A549 (cell line): ENCODE results near the gene OCIAD1. TPM values are rescaled to one million over a fixed set of nuclear protein-coding genes. Genes with fewer than 3 reads are reported as not detected.

ENCODE experiments used
- ATAC-seq, 2 experiments: fragments of 200-7000 bp in 1 of 2; fragments of >200 bp in 1 of 2; cut with Nextera tagmentation in 1 of 2; cut with Tn5 transposase in 1 of 2; 3 replicates each; pipeline versions ENCODE4 v1.8.0 to v1.9.1; 2018 to 2020; ENCODE audit warnings: mild to moderate bottlenecking in 1 of 2, moderate library complexity in 1 of 2
- CTCF ChIA-PET: fragments of 300-600 bp; sonication (Branson Sonifier 250); formaldehyde crosslinking; extraction: SDS; loops from one replicate; lab custom pipeline; 2021; ENCODE audit warnings: antibody characterized with exemption, inconsistent platforms; lab: Yijun Ruan, JAX
- POLR2A ChIA-PET: fragments of 350-600 bp; formaldehyde crosslinking; extraction: SDS; loops from one replicate; lab custom pipeline; 2021; ENCODE audit warnings: antibody characterized with exemption, inconsistent platforms; lab: Yijun Ruan, JAX
- DNase-seq, 2 experiments: peaks; one replicate each; pipeline versions ENCODE4 v3.0.0 to v3.0.0-alpha.2; 2011 to 2016; ENCODE audit warnings: low read depth in 1 of 2, low spot score in 1 of 2
- FAIRE-seq: peaks from 2 replicates; lab custom pipeline; 2011; peaks lifted over from hg19 to GRCh38; lab: Jason Lieb, UNC
- H3K27ac ChIP-seq, 2 experiments: fragments of >200 bp; sonication (Bioruptor Twin); formaldehyde crosslinking; 3 replicates each; pipeline ENCODE4 v1.5.1; 2016 to 2017
- H3K4me1 ChIP-seq: fragments of >200 bp; sonication (Bioruptor Twin); formaldehyde crosslinking; 3 replicates; pipeline ENCODE4 v1.6.1; 2016
- H3K4me2 ChIP-seq: fragments of >200 bp; sonication (Bioruptor Twin); formaldehyde crosslinking; 3 replicates; pipeline ENCODE4 v1.6.1; 2016
- H3K4me3 ChIP-seq: fragments of >200 bp; sonication (Bioruptor Twin); formaldehyde crosslinking; 3 replicates; pipeline ENCODE4 v1.5.1; 2016
- H3K9me3 ChIP-seq: fragments of >200 bp; sonication (Bioruptor Twin); formaldehyde crosslinking; 3 replicates; pipeline ENCODE4 v1.6.1; 2016
- BHLHE40 ChIP-seq: IDR thresholded peaks from 2 replicates; pipeline ENCODE4 v1.6.1; 2012; ENCODE audit warnings: low read depth, low read length, inconsistent platforms
- CBX2 ChIP-seq: fragments of 200-600 bp; sonication (generic); IDR thresholded peaks from 2 replicates; pipeline ENCODE4 v1.6.1; 2016; ENCODE audit warnings: low read depth, mild to moderate bottlenecking, borderline replicate concordance
- CBX8 ChIP-seq: fragments of 200-600 bp; sonication (generic); IDR thresholded peaks from 2 replicates; pipeline ENCODE4 v1.6.1; 2016
- EHF ChIP-seq: fragments of 250-450 bp; sonication (Bioruptor Pico); IDR thresholded peaks from 2 replicates; pipeline ENCODE4 v1.5.0; 2020; ENCODE audit warnings: mild to moderate bottlenecking
- EP300 ChIP-seq, 2 experiments: fragments of >200 bp; sonication (Bioruptor Twin); formaldehyde crosslinking; IDR thresholded peaks; 2 replicates in 1 of 2; 3 replicates in 1 of 2; pipeline ENCODE4 v1.6.1; 2016 to 2017
- HOXA7 ChIP-seq: fragments of 250-450 bp; sonication (Bioruptor Pico); IDR thresholded peaks from 2 replicates; pipeline ENCODE4 v1.5.0; 2020; ENCODE audit warnings: mild to moderate bottlenecking, moderate library complexity
- HOXB5 ChIP-seq: fragments of 250-450 bp; sonication (Bioruptor Pico); IDR thresholded peaks from 2 replicates; pipeline ENCODE4 v1.5.0; 2020; ENCODE audit warnings: mild to moderate bottlenecking, moderate library complexity
- KDM1A ChIP-seq: fragments of 200-600 bp; sonication (generic); IDR thresholded peaks from 2 replicates; pipeline ENCODE4 v1.6.1; 2016; ENCODE audit warnings: low read depth, mild to moderate bottlenecking
- KDM5A ChIP-seq: fragments of 200-600 bp; sonication (generic); IDR thresholded peaks from 2 replicates; pipeline ENCODE4 v1.6.1; 2016; ENCODE audit warnings: antibody characterized with exemption, mild to moderate bottlenecking
- MAFK ChIP-seq: fragments of 450-650 bp; IDR thresholded peaks from 2 replicates; pipeline ENCODE4 v1.6.1; 2014; ENCODE audit not compliant: partially characterized antibody
- MYC ChIP-seq: IDR thresholded peaks from 2 replicates; pipeline ENCODE4 v1.6.1; 2012; ENCODE audit warnings: mild to moderate bottlenecking, inconsistent platforms, low read length, improper control_type of control experiment, borderline replicate concordance
- NFE2L2 ChIP-seq: fragments of 150-350 bp; conservative IDR thresholded peaks from 2 replicates; pipeline ENCODE4 v1.6.1; 2014; ENCODE audit warnings: low read length
- NR3C1 ChIP-seq: fragments of >200 bp; sonication (Bioruptor Twin); formaldehyde crosslinking; IDR thresholded peaks from 3 replicates; pipeline ENCODE4 v1.6.1; 2017
- PHF8 ChIP-seq: fragments of 200-600 bp; sonication (generic); IDR thresholded peaks from 2 replicates; pipeline ENCODE4 v1.6.1; 2016; ENCODE audit warnings: low read depth, mild to moderate bottlenecking, antibody characterized with exemption, moderate library complexity, borderline replicate concordance
- POLR2A ChIP-seq: IDR thresholded peaks from 2 replicates; pipeline ENCODE4 v1.6.1; 2012; ENCODE audit warnings: mild to moderate bottlenecking, low read length
- RARB ChIP-seq: fragments of 250-450 bp; sonication (Bioruptor Pico); IDR thresholded peaks from 2 replicates; pipeline ENCODE4 v1.8.0; 2021; ENCODE audit warnings: mild to moderate bottlenecking, moderate library complexity
- WGBS: methylation state at CpG from one replicate; pipeline ENCODE4 v1.1.6; 2017; ENCODE audit errors: missing lambda C conversion rate; 5-methylcytosine and 5-hydroxymethylcytosine counted together
- polyA plus RNA-seq, 4 experiments: library from polyadenylated mRNA; depleted of rRNA in 3 of 4; stranded (reverse); fragments of >200 nt; fragmentation: RNase III in 1 of 4; extraction: RNeasy Plus Mini Kit Qiagen cat#74134 plus additional on column Dnase treatment in 1 of 4; gene quantifications; 2 replicates in 3 of 4; 3 replicates in 1 of 4; pipeline ENCODE4 v1.2.3, GENCODE V29; 2011 to 2017
- TF ChIP-seq, protein P1 (sequence below): IDR thresholded peaks from 2 replicates; pipeline ENCODE4 v1.6.1; 2012; ENCODE audit warnings: low read depth, borderline replicate concordance
- TF ChIP-seq, protein P2 (sequence below): fragments of >200 bp; sonication (Bioruptor Twin); formaldehyde crosslinking; IDR thresholded peaks from 2 replicates; pipeline ENCODE4 v1.6.1; 2016
- TF ChIP-seq, protein P3 (sequence below): fragments of >200 bp; sonication (Bioruptor Twin); formaldehyde crosslinking; IDR thresholded peaks from 3 replicates; pipeline ENCODE4 v1.5.1; 2016
- TF ChIP-seq, protein P4 (sequence below): fragments of 450-650 bp; IDR thresholded peaks from 2 replicates; pipeline ENCODE4 v1.6.1; 2014; ENCODE audit warnings: antibody characterized with exemption
- TF ChIP-seq, protein P5 (sequence below): fragments of 200-600 bp; sonication (generic); IDR thresholded peaks from 2 replicates; pipeline ENCODE4 v1.6.1; 2016; ENCODE audit warnings: antibody characterized with exemption, mild to moderate bottlenecking, moderate library complexity
- TF ChIP-seq, protein P6 (sequence below): fragments of 150-350 bp; IDR thresholded peaks from 2 replicates; pipeline ENCODE4 v1.6.1; 2014; ENCODE audit warnings: low read depth, mild to moderate bottlenecking, low read length
- TF ChIP-seq, protein P7 (sequence below): fragments of 250-450 bp; sonication (Bioruptor Pico); IDR thresholded peaks from 2 replicates; pipeline ENCODE4 v1.5.0; 2021; ENCODE audit warnings: mild to moderate bottlenecking, moderate library complexity, borderline replicate concordance

The OCIAD1 gene
- polyA plus RNA-seq, 2 of the 4 experiments (the other 2 are of a cell fraction): 156 to 210 TPM

DNA sequence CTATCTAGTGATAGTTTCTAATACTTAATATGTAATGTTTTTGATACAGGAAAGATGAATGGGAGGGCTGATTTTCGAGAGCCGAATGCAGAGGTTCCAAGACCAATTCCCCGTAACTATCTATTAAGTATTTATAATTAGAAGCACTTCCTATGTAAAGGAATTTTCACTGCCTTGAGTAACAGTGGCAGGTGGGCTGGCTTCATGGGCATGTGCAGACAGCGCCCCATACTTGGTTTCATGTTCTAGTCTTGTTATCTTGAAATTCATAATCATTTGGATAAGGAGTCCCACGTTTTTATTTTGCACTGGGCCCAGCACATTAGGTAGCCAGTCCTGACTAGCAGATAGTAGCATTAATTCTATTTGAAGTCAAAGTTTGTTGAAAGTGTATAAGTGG is 1.7 kb downstream of the OCIAD1 start:
- DNase-seq (no peak), ATAC-seq (no peak)
- Histone ChIP-seq H3K4me3 (peak overlapping the region; percentile 78; the same call in 2 of the 3 replicates), H3K4me1 (peaks cover 11% of the 10 kb centered on the region; the same call in 2 of the 3 replicates)
- CTCF ChIA-PET: no interaction called here
- no peak for TF ChIP-seq CBX2
- TF ChIP-seq, protein P1, sequence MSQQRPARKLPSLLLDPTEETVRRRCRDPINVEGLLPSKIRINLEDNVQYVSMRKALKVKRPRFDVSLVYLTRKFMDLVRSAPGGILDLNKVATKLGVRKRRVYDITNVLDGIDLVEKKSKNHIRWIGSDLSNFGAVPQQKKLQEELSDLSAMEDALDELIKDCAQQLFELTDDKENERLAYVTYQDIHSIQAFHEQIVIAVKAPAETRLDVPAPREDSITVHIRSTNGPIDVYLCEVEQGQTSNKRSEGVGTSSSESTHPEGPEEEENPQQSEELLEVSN: no peak
- TF ChIP-seq, protein P2, sequence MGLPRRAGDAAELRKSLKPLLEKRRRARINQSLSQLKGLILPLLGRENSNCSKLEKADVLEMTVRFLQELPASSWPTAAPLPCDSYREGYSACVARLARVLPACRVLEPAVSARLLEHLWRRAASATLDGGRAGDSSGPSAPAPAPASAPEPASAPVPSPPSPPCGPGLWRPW: no peak
- TF ChIP-seq, protein P3, sequence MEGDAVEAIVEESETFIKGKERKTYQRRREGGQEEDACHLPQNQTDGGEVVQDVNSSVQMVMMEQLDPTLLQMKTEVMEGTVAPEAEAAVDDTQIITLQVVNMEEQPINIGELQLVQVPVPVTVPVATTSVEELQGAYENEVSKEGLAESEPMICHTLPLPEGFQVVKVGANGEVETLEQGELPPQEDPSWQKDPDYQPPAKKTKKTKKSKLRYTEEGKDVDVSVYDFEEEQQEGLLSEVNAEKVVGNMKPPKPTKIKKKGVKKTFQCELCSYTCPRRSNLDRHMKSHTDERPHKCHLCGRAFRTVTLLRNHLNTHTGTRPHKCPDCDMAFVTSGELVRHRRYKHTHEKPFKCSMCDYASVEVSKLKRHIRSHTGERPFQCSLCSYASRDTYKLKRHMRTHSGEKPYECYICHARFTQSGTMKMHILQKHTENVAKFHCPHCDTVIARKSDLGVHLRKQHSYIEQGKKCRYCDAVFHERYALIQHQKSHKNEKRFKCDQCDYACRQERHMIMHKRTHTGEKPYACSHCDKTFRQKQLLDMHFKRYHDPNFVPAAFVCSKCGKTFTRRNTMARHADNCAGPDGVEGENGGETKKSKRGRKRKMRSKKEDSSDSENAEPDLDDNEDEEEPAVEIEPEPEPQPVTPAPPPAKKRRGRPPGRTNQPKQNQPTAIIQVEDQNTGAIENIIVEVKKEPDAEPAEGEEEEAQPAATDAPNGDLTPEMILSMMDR: no peak
- TF ChIP-seq EHF (CRISPR knock-in tag): no peak
- TF ChIP-seq, protein P4, sequence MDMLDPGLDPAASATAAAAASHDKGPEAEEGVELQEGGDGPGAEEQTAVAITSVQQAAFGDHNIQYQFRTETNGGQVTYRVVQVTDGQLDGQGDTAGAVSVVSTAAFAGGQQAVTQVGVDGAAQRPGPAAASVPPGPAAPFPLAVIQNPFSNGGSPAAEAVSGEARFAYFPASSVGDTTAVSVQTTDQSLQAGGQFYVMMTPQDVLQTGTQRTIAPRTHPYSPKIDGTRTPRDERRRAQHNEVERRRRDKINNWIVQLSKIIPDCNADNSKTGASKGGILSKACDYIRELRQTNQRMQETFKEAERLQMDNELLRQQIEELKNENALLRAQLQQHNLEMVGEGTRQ: no peak
- TF ChIP-seq, protein P5, sequence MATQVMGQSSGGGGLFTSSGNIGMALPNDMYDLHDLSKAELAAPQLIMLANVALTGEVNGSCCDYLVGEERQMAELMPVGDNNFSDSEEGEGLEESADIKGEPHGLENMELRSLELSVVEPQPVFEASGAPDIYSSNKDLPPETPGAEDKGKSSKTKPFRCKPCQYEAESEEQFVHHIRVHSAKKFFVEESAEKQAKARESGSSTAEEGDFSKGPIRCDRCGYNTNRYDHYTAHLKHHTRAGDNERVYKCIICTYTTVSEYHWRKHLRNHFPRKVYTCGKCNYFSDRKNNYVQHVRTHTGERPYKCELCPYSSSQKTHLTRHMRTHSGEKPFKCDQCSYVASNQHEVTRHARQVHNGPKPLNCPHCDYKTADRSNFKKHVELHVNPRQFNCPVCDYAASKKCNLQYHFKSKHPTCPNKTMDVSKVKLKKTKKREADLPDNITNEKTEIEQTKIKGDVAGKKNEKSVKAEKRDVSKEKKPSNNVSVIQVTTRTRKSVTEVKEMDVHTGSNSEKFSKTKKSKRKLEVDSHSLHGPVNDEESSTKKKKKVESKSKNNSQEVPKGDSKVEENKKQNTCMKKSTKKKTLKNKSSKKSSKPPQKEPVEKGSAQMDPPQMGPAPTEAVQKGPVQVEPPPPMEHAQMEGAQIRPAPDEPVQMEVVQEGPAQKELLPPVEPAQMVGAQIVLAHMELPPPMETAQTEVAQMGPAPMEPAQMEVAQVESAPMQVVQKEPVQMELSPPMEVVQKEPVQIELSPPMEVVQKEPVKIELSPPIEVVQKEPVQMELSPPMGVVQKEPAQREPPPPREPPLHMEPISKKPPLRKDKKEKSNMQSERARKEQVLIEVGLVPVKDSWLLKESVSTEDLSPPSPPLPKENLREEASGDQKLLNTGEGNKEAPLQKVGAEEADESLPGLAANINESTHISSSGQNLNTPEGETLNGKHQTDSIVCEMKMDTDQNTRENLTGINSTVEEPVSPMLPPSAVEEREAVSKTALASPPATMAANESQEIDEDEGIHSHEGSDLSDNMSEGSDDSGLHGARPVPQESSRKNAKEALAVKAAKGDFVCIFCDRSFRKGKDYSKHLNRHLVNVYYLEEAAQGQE: no peak
- TF ChIP-seq, all 56 proteins: peak for 0
- peak overlapping the region; percentile 67 for H3K4me2 ChIP-seq
- 0 out of 6 replicates have a peak overlapping the region, but pooled peaks of 1 of the 2 experiments have one; percentile 29 for H3K27ac ChIP-seq
- POLR2A ChIA-PET: no interaction called here
- no peaks in the 10 kb centered on the region for H3K9me3 ChIP-seq
- FAIRE-seq: no peak
- 89% methylated on average over 5 of the region's 5 CpGs for whole genome bisulfite sequencing

DNA sequence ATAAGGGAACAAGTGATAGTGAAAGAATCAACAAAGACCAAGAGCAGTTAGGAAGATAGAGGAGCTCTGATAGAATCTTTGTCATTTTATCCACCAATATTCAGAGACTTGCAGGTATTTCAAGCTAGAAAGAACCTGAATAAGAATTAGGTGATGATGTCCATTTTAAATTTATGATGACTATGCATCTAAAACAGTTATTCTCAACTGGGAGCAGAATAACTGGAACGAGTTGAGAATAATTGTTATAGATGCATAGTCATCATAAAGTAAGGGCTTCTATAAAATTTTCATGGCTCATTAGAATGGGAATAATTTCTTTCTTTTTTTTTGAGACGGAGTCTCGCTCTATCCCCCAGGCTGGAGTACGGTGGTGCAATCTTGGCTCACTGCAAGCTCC is 5.8 kb downstream of the OCIAD1 start:
- ChIA-PET CTCF (interaction anchor here (0.8 to 1.2 kb wide), 2 partner anchors 235 to 258 kb away, joined by 3 read pairs; no protein-coding TSS in a partner anchor), POLR2A (no interaction called here)
- TF ChIP-seq NFE2L2 (no peak), MAFK (peak; percentile 76)
- Histone ChIP-seq H3K4me3 (no peak overlapping the region), H3K9me3 (no peaks in the 10 kb centered on the region), H3K27ac (no peak overlapping the region), H3K4me2 (no peak overlapping the region), H3K4me1 (peaks cover 8% of the 10 kb centered on the region; the same call in 2 of the 3 replicates)
- DNase-seq (no peak), ATAC-seq (no peak), FAIRE-seq (no peak)
- 94% methylated on average over 4 of the region's 4 CpGs for whole genome bisulfite sequencing

DNA sequence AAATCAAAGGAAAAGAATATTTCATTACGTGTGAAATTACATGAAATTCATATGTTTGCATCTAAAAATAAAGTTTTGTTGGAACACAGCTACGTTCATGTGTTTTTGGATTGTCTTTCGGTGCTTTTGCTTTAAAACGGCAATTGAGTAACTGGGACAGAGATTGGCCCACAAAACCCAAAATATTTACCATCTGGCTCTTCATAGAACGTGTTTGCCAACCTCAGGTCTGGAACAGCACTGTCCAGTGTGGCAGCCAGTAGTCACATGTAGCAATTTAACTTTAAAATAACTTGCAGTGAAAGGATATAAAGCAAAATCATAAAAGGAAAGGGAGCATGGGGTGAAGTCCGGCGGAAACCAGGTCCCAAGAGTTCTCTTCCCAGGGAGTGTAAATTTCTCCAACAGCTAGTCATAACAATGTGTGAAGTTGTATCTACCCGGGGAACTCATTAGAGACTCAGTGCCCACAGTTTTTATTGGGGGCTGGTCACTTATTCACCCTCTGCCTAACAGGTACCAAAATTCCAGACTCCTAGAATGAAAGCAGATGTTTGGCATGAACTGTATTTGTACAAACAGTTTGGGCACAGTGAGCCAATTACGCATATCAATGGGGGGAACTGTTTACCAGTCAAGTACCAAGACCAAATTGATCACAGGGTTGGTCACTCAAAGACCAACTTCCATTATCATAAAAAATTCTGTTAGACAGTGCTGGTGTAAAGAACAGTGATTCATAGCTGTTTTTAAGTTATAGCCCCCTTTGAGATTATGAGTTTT is 10.3 kb downstream of the OCIAD1 start:
- WGBS: 96% methylated on average over 9 of the region's 9 CpGs
- no peak overlapping the region for H3K4me2 ChIP-seq
- no peak overlapping the region for H3K4me3 ChIP-seq
- no peaks in the 10 kb centered on the region for H3K9me3 ChIP-seq
- ATAC-seq (no peak), DNase-seq (no peak), FAIRE-seq (no peak)
- CTCF ChIA-PET: no interaction called here
- no peaks in the 10 kb centered on the region for H3K4me1 ChIP-seq
- no peak overlapping the region for H3K27ac ChIP-seq
- POLR2A ChIA-PET: no interaction called here
- TF ChIP-seq EP300 (IDR thresholded peaks at IDR 0.05) (no peak), RARB (CRISPR knock-in tag) (no peak), POLR2A (no peak), MYC (no peak), HOXA7 (CRISPR knock-in tag) (no peak), BHLHE40 (no peak), PHF8 (no peak), NR3C1 (no peak), KDM1A (no peak), CBX8 (no peak), HOXB5 (no peak), KDM5A (no peak)
- TF ChIP-seq, protein P6, sequence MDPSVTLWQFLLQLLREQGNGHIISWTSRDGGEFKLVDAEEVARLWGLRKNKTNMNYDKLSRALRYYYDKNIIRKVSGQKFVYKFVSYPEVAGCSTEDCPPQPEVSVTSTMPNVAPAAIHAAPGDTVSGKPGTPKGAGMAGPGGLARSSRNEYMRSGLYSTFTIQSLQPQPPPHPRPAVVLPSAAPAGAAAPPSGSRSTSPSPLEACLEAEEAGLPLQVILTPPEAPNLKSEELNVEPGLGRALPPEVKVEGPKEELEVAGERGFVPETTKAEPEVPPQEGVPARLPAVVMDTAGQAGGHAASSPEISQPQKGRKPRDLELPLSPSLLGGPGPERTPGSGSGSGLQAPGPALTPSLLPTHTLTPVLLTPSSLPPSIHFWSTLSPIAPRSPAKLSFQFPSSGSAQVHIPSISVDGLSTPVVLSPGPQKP: no peak
- TF ChIP-seq, protein P7, sequence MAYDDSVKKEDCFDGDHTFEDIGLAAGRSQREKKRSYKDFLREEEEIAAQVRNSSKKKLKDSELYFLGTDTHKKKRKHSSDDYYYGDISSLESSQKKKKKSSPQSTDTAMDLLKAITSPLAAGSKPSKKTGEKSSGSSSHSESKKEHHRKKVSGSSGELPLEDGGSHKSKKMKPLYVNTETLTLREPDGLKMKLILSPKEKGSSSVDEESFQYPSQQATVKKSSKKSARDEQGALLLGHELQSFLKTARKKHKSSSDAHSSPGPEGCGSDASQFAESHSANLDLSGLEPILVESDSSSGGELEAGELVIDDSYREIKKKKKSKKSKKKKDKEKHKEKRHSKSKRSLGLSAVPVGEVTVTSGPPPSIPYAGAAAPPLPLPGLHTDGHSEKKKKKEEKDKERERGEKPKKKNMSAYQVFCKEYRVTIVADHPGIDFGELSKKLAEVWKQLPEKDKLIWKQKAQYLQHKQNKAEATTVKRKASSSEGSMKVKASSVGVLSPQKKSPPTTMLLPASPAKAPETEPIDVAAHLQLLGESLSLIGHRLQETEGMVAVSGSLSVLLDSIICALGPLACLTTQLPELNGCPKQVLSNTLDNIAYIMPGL (CRISPR knock-in tag): no peak
